Measurements from ENCODE around the gene HSF2BP.

DNA sequence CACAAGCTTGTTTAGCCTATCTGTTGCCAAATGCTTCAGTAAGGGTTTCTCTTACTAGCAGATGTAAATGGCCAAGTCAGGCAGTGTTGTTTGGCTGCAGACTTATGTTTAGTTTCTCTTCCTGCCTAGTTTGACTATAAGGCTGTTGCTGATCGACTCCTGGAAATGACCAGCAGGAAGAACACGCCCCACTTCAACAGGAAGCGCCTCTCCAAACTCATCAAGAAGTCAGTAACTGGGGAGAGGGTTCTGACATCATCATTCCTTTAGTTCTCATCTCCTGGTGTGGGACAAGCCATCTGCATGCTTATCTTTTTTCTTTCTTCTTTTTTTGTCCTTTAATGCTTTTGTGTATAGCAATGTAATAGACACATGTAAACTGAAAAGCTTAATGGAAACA lies 25.1 kb upstream of the HSF2BP start:
- TF ChIP-seq EP300 (IDR thresholded peaks at IDR 0.05; ENCODE audit: borderline replicate concordance in 1 of 2, low read depth in 2 of 2, low read length in 2 of 2) (no peak), JUND (IDR thresholded peaks at IDR 0.05; ENCODE audit: low read length) (no peak), SRF (IDR thresholded peaks at IDR 0.05; ENCODE audit: low read depth, low read length) (no peak), RFX5 (IDR thresholded peaks at IDR 0.05; ENCODE audit: borderline replicate concordance, low read depth, low read length) (no peak)
